Gastrocnemius medialis (tissue), 4 donors: ENCODE measurements around the gene CELF4. TPM values are rescaled to one million over a fixed set of nuclear protein-coding genes. Genes with fewer than 3 reads are reported as not detected.

Experiments used
- ATAC-seq, 2 donors: fragments of 150-250 bp; one replicate each; pipeline ENCODE4 v1.9.1; 2016
- DNase-seq, 2 donors: peaks; one replicate each; pipeline ENCODE4 v3.0.0-alpha.2; 2019
- H3K27ac ChIP-seq, 4 donors: fragments of 200-600 bp; sonication (generic); 1 replicate in 1 of 4; 2 replicates in 3 of 4; pipeline ENCODE4 v1.5.1; 2016 to 2018; ENCODE audit warnings: mild to moderate bottlenecking in 2 of 4, moderate library complexity in 1 of 4
- H3K27me3 ChIP-seq, 3 donors: fragments of 200-600 bp; sonication (generic) in 2 of 3; 1 replicate in 1 of 3; 2 replicates in 2 of 3; pipeline versions ENCODE4 v1.5.1 to v1.6.0; 2016 to 2019; ENCODE audit warnings: mild to moderate bottlenecking in 1 of 3, moderate library complexity in 1 of 3
- H3K36me3 ChIP-seq, 2 donors: fragments of 200-600 bp; sonication (generic) in 1 of 2; one replicate each; pipeline ENCODE4 v1.5.1; 2017 to 2018
- H3K4me1 ChIP-seq, 2 donors: fragments of 200-600 bp; sonication (generic) in 1 of 2; one replicate each; pipeline ENCODE4 v1.5.1; 2016 to 2017; ENCODE audit warnings: mild to moderate bottlenecking in 2 of 2
- H3K4me3 ChIP-seq, 4 donors: fragments of 200-600 bp; sonication (generic) in 3 of 4; 1 replicate in 1 of 4; 2 replicates in 3 of 4; pipeline ENCODE4 v1.5.1; 2016 to 2019; ENCODE audit warnings: mild to moderate bottlenecking in 2 of 4
- H3K9me3 ChIP-seq, 3 donors: fragments of 200-600 bp; sonication (generic) in 2 of 3; 1 replicate in 1 of 3; 2 replicates in 2 of 3; pipeline ENCODE4 v1.5.1; 2016 to 2019
- CTCF ChIP-seq, 5 experiments: fragments of 450-650 bp in 3 of 5; fragments of 200-600 bp in 2 of 5; sonication (generic) in 2 of 5; IDR thresholded peaks in 4 of 5; conservative IDR thresholded peaks in 1 of 5; 1 replicate in 4 of 5; 2 replicates in 1 of 5; pipeline ENCODE4 v1.5.1; 2016 to 2019; ENCODE audit warnings: antibody characterized with exemption in 5 of 5, mild to moderate bottlenecking in 3 of 5, moderate library complexity in 3 of 5
- POLR2A ChIP-seq, 2 donors: fragments of 450-650 bp; IDR thresholded peaks; one replicate each; pipeline ENCODE4 v1.6.1; 2017; ENCODE audit warnings: antibody characterized with exemption in 2 of 2, mild to moderate bottlenecking in 2 of 2, moderate library complexity in 2 of 2
- in situ Hi-C, 4 donors: fragments of 200-750 bp; cut with MboI; loops; one replicate each; pipeline versions ENCODE4 v1.15.0 to v1.8.0; 2017; ENCODE audit warnings: low sequenced_read_pairs in 4 of 4
- intact Hi-C: fragments of 100-400 bp; cut with DNase I; formaldehyde crosslinking; loops from one replicate; pipeline ENCODE4 v1.15.1; 2023; ENCODE audit warnings: low total_unique reads
- total RNA-seq, 4 donors: library from RNA; depleted of rRNA; stranded (reverse); fragments of >200 nt; gene quantifications; one replicate each; pipeline versions ENCODE4 v1.1.0 to v1.2.3, GENCODE V29; 2016

The CELF4 gene
- total RNA-seq, 4 donors from 2014 or later, result not detected

- ATAC-seq (no peak), DNase-seq (no peak)
- Histone ChIP-seq H3K4me3 (no peak overlapping the region), H3K4me1 (peaks cover 0 to 4% of the 10 kb centered on the region in 2 donors), H3K9me3 (no peaks in the 10 kb centered on the region), H3K36me3 (no peaks in the 10 kb centered on the region), H3K27me3 (peaks cover 10 to 13% (median 12%) of the 10 kb centered on the region in 3 donors), H3K27ac (no peak overlapping the region)
- intact Hi-C loops, result no loop called here
- TF ChIP-seq CTCF (IDR thresholded peaks at IDR 0.05 in 4 of 5, conservative IDR thresholded peaks at IDR 0.05 in 1 of 5), result no peak
- TF ChIP-seq POLR2A (IDR thresholded peaks at IDR 0.05), result no peak
- in situ Hi-C loops, result loop anchor here in 1 of 4 donors (25.0 kb wide), 1 partner anchor 197 kb away; no protein-coding TSS in a partner anchor
These were observed 31.7 kb downstream of the CELF4 start for GRCh38 chr18:37533647-37534584.

GRCh38 chr18:37532917-37533316 is 32.7 kb downstream of the CELF4 start:
- Histone ChIP-seq H3K27me3 (peaks cover 3 to 6% (median 5%) of the 10 kb centered on the region in 3 donors), H3K9me3 (no peaks in the 10 kb centered on the region), H3K4me3 (no peak overlapping the region), H3K27ac (no peak overlapping the region), H3K36me3 (no peaks in the 10 kb centered on the region), H3K4me1 (no peaks in the 10 kb centered on the region)
- intact Hi-C loops (no loop called here), in situ Hi-C loops (loop anchor here in 1 of 4 donors (25.0 kb wide), 1 partner anchor 196 kb away; no protein-coding TSS in a partner anchor)
- TF ChIP-seq CTCF (IDR thresholded peaks at IDR 0.05 in 4 of 5, conservative IDR thresholded peaks at IDR 0.05 in 1 of 5) (no peak), POLR2A (IDR thresholded peaks at IDR 0.05) (no peak)
- DNase-seq (no peak), ATAC-seq (no peak)

- H3K36me3 ChIP-seq, result no peaks in the 10 kb centered on the region
- in situ Hi-C loops (loop anchor here in 1 of 4 donors (25.0 kb wide), 1 partner anchor 193 kb away; no protein-coding TSS in a partner anchor), intact Hi-C loops (no loop called here)
- H3K9me3 ChIP-seq, result no peaks in the 10 kb centered on the region
- no peak overlapping the region for H3K27ac ChIP-seq
- ATAC-seq (no peak), DNase-seq (no peak)
- H3K27me3 ChIP-seq, result peaks cover 10 to 12% (median 12%) of the 10 kb centered on the region in 3 donors
- TF ChIP-seq CTCF (IDR thresholded peaks at IDR 0.05 in 4 of 5, conservative IDR thresholded peaks at IDR 0.05 in 1 of 5) (no peak), POLR2A (IDR thresholded peaks at IDR 0.05) (no peak)
- H3K4me1 ChIP-seq, result no peaks in the 10 kb centered on the region
- no peak overlapping the region for H3K4me3 ChIP-seq
These were observed 35.7 kb downstream of the CELF4 start for GRCh38 chr18:37529863-37530262.

GRCh38 chr18:37529296-37529695 is 36.3 kb downstream of the CELF4 start:
- ATAC-seq (no peak), DNase-seq (no peak)
- Histone ChIP-seq H3K27ac (no peak overlapping the region), H3K36me3 (no peaks in the 10 kb centered on the region), H3K9me3 (no peaks in the 10 kb centered on the region), H3K4me1 (no peaks in the 10 kb centered on the region), H3K4me3 (no peak overlapping the region), H3K27me3 (peaks cover 12 to 18% (median 13%) of the 10 kb centered on the region in 3 donors)
- intact Hi-C loops, result no loop called here
- in situ Hi-C loops, result loop anchor here in 1 of 4 donors (25.0 kb wide), 1 partner anchor 192 kb away; no protein-coding TSS in a partner anchor
- no peak for TF ChIP-seq POLR2A (IDR thresholded peaks at IDR 0.05)
- no peak for TF ChIP-seq CTCF (IDR thresholded peaks at IDR 0.05 in 4 of 5, conservative IDR thresholded peaks at IDR 0.05 in 1 of 5)
